HCT116 (cell line): ENCODE data around the gene DNAJC6. TPM values are rescaled to one million over a fixed set of nuclear protein-coding genes. Genes with fewer than 3 reads are reported as not detected.

Experiments used
- ATAC-seq: fragments of 200-7000 bp; cut with Tn5 transposase; 2 replicates; pipeline ENCODE4 v1.9.1; 2020; ENCODE audit warnings: mild to moderate bottlenecking, moderate library complexity
- BruUV-seq: library from RNA; stranded (reverse); fragments of 400-500 nt; replicated peaks from 2 replicates; lab custom pipeline; 2021; lab: Mats Ljungman, UMichigan
- CTCF ChIA-PET: fragments of 300-600 bp; sonication (Branson Sonifier 250); formaldehyde crosslinking; loops from one replicate; lab custom pipeline; 2021; ENCODE audit warnings: antibody characterized with exemption; lab: Charles Lee
- POLR2A ChIA-PET: fragments of 300-600, 350-600 bp; sonication (Branson Sonifier 250); formaldehyde crosslinking; loops from one replicate; lab custom pipeline; 2021; ENCODE audit warnings: antibody characterized with exemption; lab: Charles Lee
- RAD21 ChIA-PET, 2 experiments: fragments of 300-600 bp; sonication (Branson Sonifier 250); formaldehyde crosslinking; loops; one replicate each; lab custom pipeline; 2023; ENCODE audit warnings: low total read pairs in 2 of 2; ENCODE audit not compliant: uncharacterized antibody in 2 of 2, unreplicated experiment in 2 of 2, low non-redundant PET in 1 of 2; lab: Charles Lee
- DNase-seq: peaks from one replicate; pipeline ENCODE4 v3.0.0-alpha.2; 2010; ENCODE audit warnings: low read depth, low spot score
- H2AFZ ChIP-seq: fragments of 200-600 bp; shearing (Covaris generic), sonication (generic); 2 replicates; pipeline ENCODE4 v1.6.1; 2017; ENCODE audit warnings: low read depth, mixed run types, mixed read lengths, antibody characterized with exemption, low read length; ENCODE audit not compliant: poor library complexity, severe bottlenecking
- H3K27ac ChIP-seq: 2 replicates; pipeline ENCODE4 v1.5.1; 2012; ENCODE audit warnings: low read depth, low read length
- H3K27me3 ChIP-seq: fragments of 200-600 bp; sonication (generic); 2 replicates; pipeline ENCODE4 v1.6.1; 2016; ENCODE audit warnings: mixed run types, low read length, mixed read lengths; ENCODE audit not compliant: insufficient read depth
- H3K36me3 ChIP-seq, 2 experiments: fragments of 200-500 bp in 1 of 2; fragments of 200-600 bp in 1 of 2; sonication (Bioruptor generic) in 1 of 2; sonication (generic) in 1 of 2; 2 replicates each; pipeline versions ENCODE4 v1.5.1 to v1.6.1; 2014 to 2016; ENCODE audit warnings: low read length in 2 of 2, inconsistent platforms in 1 of 2, mixed read lengths in 1 of 2, mixed run types in 1 of 2; ENCODE audit not compliant: insufficient read depth in 2 of 2, control insufficient read depth in 1 of 2
- H3K4me1 ChIP-seq, 2 experiments: fragments of 200-600 bp in 1 of 2; sonication (generic) in 1 of 2; 2 replicates each; pipeline versions ENCODE4 v1.5.1 to v1.6.1; 2012 to 2017; ENCODE audit warnings: low read length in 2 of 2, inconsistent platforms in 1 of 2, mild to moderate bottlenecking in 1 of 2, mixed read lengths in 1 of 2, mixed run types in 1 of 2, moderate library complexity in 1 of 2; ENCODE audit not compliant: insufficient read depth in 2 of 2, control insufficient read depth in 1 of 2
- H3K4me2 ChIP-seq: fragments of 200-600 bp; sonication (generic); 2 replicates; pipeline ENCODE4 v1.6.1; 2017; ENCODE audit warnings: mixed run types, low read length, mixed read lengths
- H3K4me3 ChIP-seq, 2 experiments: fragments of 200-600 bp in 1 of 2; sonication (generic) in 1 of 2; replicated peaks in 1 of 2; 2 replicates each; pipeline ENCODE4 v1.5.1; 2011 to 2016; ENCODE audit warnings: low read length in 2 of 2, control low read depth in 1 of 2, low read depth in 1 of 2, mild to moderate bottlenecking in 1 of 2, mixed read lengths in 1 of 2, mixed run types in 1 of 2
- H3K79me2 ChIP-seq: fragments of 200-600 bp; sonication (generic); 2 replicates; pipeline ENCODE4 v1.6.1; 2017; ENCODE audit warnings: mild to moderate bottlenecking, mixed run types, low read length, moderate library complexity, mixed read lengths; ENCODE audit not compliant: insufficient read depth
- H3K9ac ChIP-seq: fragments of 200-600 bp; sonication (generic); 2 replicates; pipeline ENCODE4 v1.6.1; 2016; ENCODE audit warnings: low read length, mixed read lengths
- H3K9me2 ChIP-seq: fragments of 200-600 bp; sonication (generic), shearing (Covaris generic); 2 replicates; pipeline ENCODE4 v1.6.1; 2017; ENCODE audit warnings: mixed run types, mild to moderate bottlenecking, moderate library complexity; ENCODE audit not compliant: insufficient read depth
- H3K9me3 ChIP-seq, 2 experiments: fragments of 200-500 bp in 1 of 2; fragments of 200-600 bp in 1 of 2; sonication (Bioruptor generic) in 1 of 2; sonication (generic) in 1 of 2; 2 replicates each; pipeline ENCODE4 v1.6.1; 2014 to 2017; ENCODE audit warnings: low read length in 2 of 2, mixed read lengths in 2 of 2, inconsistent platforms in 1 of 2, low read depth in 1 of 2, mild to moderate bottlenecking in 1 of 2, mixed run types in 1 of 2, moderate library complexity in 1 of 2; ENCODE audit not compliant: control insufficient read depth in 1 of 2, insufficient read depth in 1 of 2
- H4K20me1 ChIP-seq: fragments of 200-600 bp; sonication (generic), shearing (Covaris generic); 2 replicates; pipeline ENCODE4 v1.6.1; 2017; ENCODE audit warnings: mixed run types, mild to moderate bottlenecking, moderate library complexity; ENCODE audit not compliant: insufficient read depth
- CTCF ChIP-seq, 3 experiments: fragments of 200-600 bp in 1 of 3; sonication (generic) in 1 of 3; IDR thresholded peaks in 2 of 3; conservative IDR thresholded peaks in 1 of 3; 2 replicates each; pipeline ENCODE4 v1.5.1; 2012 to 2017; ENCODE audit warnings: low read depth in 2 of 3, low read length in 2 of 3, antibody characterized with exemption in 1 of 3, borderline replicate concordance in 1 of 3, control low read depth in 1 of 3, mild to moderate bottlenecking in 1 of 3, mixed read lengths in 1 of 3, mixed run types in 1 of 3, moderate library complexity in 1 of 3; ENCODE audit not compliant: insufficient read depth in 1 of 3
- EGR1 ChIP-seq: IDR thresholded peaks from 2 replicates; pipeline ENCODE4 v1.6.1; 2012; ENCODE audit warnings: low read depth
- RAD21 ChIP-seq: IDR thresholded peaks from 2 replicates; pipeline ENCODE4 v1.6.1; 2012; ENCODE audit warnings: low read depth, mild to moderate bottlenecking
- YY1 ChIP-seq: IDR thresholded peaks from 2 replicates; pipeline ENCODE4 v1.6.1; 2011; ENCODE audit warnings: low read length, low read depth, moderate library complexity, mild to moderate bottlenecking; ENCODE audit not compliant: insufficient replicate concordance; ENCODE audit errors: extremely low read depth
- intact Hi-C: fragments of 100-400 bp; cut with micrococcal nuclease; formaldehyde crosslinking; loops from 2 replicates; pipeline ENCODE4 v1.10.0; 2022
- total RNA-seq: library from RNA; stranded (reverse); gene quantifications from one replicate; pipeline ENCODE4 v1.2.1, GENCODE V29; 2021; ENCODE audit not compliant: unreplicated experiment

Gene DNAJC6
- total RNA-seq, 1 experiment from 2014 or later, result 9.0 TPM

DNA sequence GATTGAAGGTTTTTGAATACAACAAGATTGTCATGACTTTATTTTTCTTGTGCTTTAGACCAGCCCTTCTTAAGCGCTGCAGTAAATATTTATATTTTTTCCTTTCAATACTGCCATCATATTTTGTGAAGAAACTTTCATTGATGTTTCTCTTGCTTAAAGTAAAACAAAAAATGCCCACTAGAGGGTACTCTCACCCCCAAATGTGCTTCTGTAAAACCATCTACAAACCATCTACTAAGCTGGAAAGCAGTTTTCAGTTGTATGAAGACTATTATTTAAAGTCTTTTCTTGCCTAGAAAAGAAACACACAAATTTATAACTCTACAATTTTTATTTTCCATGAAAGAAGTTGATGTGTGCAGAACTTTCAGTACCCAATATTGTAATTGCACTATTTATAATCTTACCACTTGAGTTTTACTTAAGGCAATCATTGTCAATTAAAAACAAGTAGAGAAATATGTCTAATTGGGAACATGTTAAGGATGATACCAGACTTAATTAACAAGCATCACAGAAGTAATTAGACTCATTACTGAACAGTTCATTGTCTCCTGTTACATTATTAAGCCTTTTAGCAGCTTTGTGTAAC, 121.9 kb downstream of the DNAJC6 start:
- DNase-seq, result no peak

More for the DNA sequence above, 121.9 kb downstream of the DNAJC6 start:
- ChIA-PET POLR2A (no interaction called here), RAD21 (interaction anchor here in 1 of 2 experiments (0.9 kb wide), 1 partner anchor 256 kb away, joined by 3 read pairs; no protein-coding TSS in a partner anchor)
- no peak overlapping the region for H3K4me2 ChIP-seq
- peak; percentile 63; the same call in 1 of the 2 replicates for ATAC-seq
- no peak overlapping the region for H3K27ac ChIP-seq
- BruUV-seq, result no TSS peak
- H3K27me3 ChIP-seq, result no peaks in the 10 kb centered on the region
- peaks cover 0 to 16% of the 10 kb centered on the region in 2 experiments; a peak in 2 of 4 replicates for H3K4me1 ChIP-seq
- no peaks in the 10 kb centered on the region for H3K9me2 ChIP-seq
- H2AFZ ChIP-seq, result no peak overlapping the region
- no peak overlapping the region for H3K9ac ChIP-seq
- H3K36me3 ChIP-seq, result peaks cover 0 to 3% of the 10 kb centered on the region in 2 experiments; a peak in 2 of 4 replicates
- H4K20me1 ChIP-seq, result no peaks in the 10 kb centered on the region
- no peak overlapping the region for H3K4me3 ChIP-seq
- peak; percentile 50 to 69 (median 54); a peak in 4 of 6 replicates for TF ChIP-seq CTCF (IDR thresholded peaks at IDR 0.05 in 2 of 3, conservative IDR thresholded peaks at IDR 0.05 in 1 of 3; ENCODE audit: borderline replicate concordance in 1 of 3, insufficient read depth in 1 of 3, low read depth in 2 of 3, low read length in 2 of 3)
- TF ChIP-seq EGR1, result no peak
- TF ChIP-seq RAD21, result peak; percentile 57; the same call in 1 of the 2 replicates
- no peak for TF ChIP-seq YY1
- TF ChIP-seq, all 23 proteins: peak for 2
- intact Hi-C loops, result loop anchor here (1.0 kb wide), 1 partner anchor 256 kb away; no protein-coding TSS in a partner anchor
- Histone ChIP-seq H3K9me3 (no peaks in the 10 kb centered on the region), H3K79me2 (no peaks in the 10 kb centered on the region)
- CTCF ChIA-PET, result interaction anchor here (1.0 to 2.8 kb wide), 6 partner anchors 10 to 256 kb away, joined by 3 to 13 read pairs (median 8); partner anchors contain the start of genes LEPR and LEPROT
